WTC11 (cell line): ENCODE measurements around the gene CHTF18. TPM values are rescaled to one million over a fixed set of nuclear protein-coding genes. Genes with fewer than 3 reads are reported as not detected.

Experiments
- ATAC-seq: fragments of 200-7000 bp; cut with Tn5 transposase; 2 replicates; pipeline ENCODE4 v1.10.0; 2021; ENCODE audit warnings: mild to moderate bottlenecking, moderate library complexity
- CTCF ChIA-PET: fragments of 300-600 bp; sonication (Branson Sonifier 250); formaldehyde crosslinking; loops from one replicate; lab custom pipeline; 2021; ENCODE audit warnings: antibody characterized with exemption; lab: Charles Lee
- POLR2A ChIA-PET: fragments of 350-600 bp; sonication (Branson Sonifier 250); formaldehyde crosslinking; loops from one replicate; lab custom pipeline; 2021; ENCODE audit warnings: antibody characterized with exemption; lab: Charles Lee
- DNase-seq: peaks from one replicate; pipeline ENCODE4 v3.0.0; 2021; ENCODE audit warnings: low spot score
- H3K27ac Mint-ChIP-seq: 2 replicates; pipeline ENCODE4 v1.8.0; 2021; ENCODE audit warnings: mixed read lengths
- H3K27me3 Mint-ChIP-seq: 2 replicates; pipeline ENCODE4 v1.8.0; 2021; ENCODE audit warnings: low read depth, mild to moderate bottlenecking, moderate library complexity, mixed read lengths
- H3K36me3 Mint-ChIP-seq: 2 replicates; pipeline ENCODE4 v1.8.0; 2021; ENCODE audit warnings: mixed read lengths
- H3K4me1 Mint-ChIP-seq: 2 replicates; pipeline ENCODE4 v1.8.0; 2022; ENCODE audit warnings: mixed read lengths
- H3K4me3 Mint-ChIP-seq: 2 replicates; pipeline ENCODE4 v1.8.0; 2021; ENCODE audit warnings: mild to moderate bottlenecking, moderate library complexity, mixed read lengths
- H3K9me3 Mint-ChIP-seq: 2 replicates; pipeline ENCODE4 v1.8.0; 2021; ENCODE audit warnings: mixed read lengths
- ARID4B ChIP-seq: sonication (generic); formaldehyde crosslinking; IDR thresholded peaks from 2 replicates; pipeline ENCODE4 v1.8.0; 2023; ENCODE audit warnings: missing genetic modification reagents, mild to moderate bottlenecking, borderline replicate concordance
- ATF3 ChIP-seq: sonication (generic); formaldehyde crosslinking; conservative IDR thresholded peaks from 2 replicates; pipeline ENCODE4 v1.8.1; 2022; ENCODE audit warnings: mild to moderate bottlenecking, missing genetic modification reagents
- CDX4 ChIP-seq: fragments of 250-450 bp; sonication (Bioruptor Pico); IDR thresholded peaks from 2 replicates; pipeline ENCODE4 v1.9.0; 2021; ENCODE audit warnings: moderate library complexity, mild to moderate bottlenecking, inconsistent platforms, borderline replicate concordance
- FOXP1 ChIP-seq: sonication (generic); formaldehyde crosslinking; IDR thresholded peaks from 2 replicates; pipeline ENCODE4 v1.8.0; 2022; ENCODE audit warnings: missing genetic modification reagents, mild to moderate bottlenecking, moderate library complexity, borderline replicate concordance
- GTF2I ChIP-seq: fragments of 250-450 bp; sonication (Bioruptor Pico); conservative IDR thresholded peaks from 2 replicates; pipeline ENCODE4 v1.4.0; 2021; ENCODE audit warnings: mild to moderate bottlenecking
- IRF2 ChIP-seq: sonication (generic); formaldehyde crosslinking; IDR thresholded peaks from 2 replicates; pipeline ENCODE4 v1.8.0; 2022; ENCODE audit warnings: low read depth, missing genetic modification reagents, borderline replicate concordance
- MLX ChIP-seq: sonication (generic); formaldehyde crosslinking; IDR thresholded peaks from 2 replicates; pipeline ENCODE4 v1.8.1; 2023; ENCODE audit warnings: mild to moderate bottlenecking, missing genetic modification reagents, moderate library complexity
- MYBL2 ChIP-seq: sonication (generic); formaldehyde crosslinking; IDR thresholded peaks from 2 replicates; pipeline ENCODE4 v1.8.1; 2023; ENCODE audit warnings: mild to moderate bottlenecking, moderate library complexity, missing genetic modification reagents
- NFE2L1 ChIP-seq: sonication (generic); formaldehyde crosslinking; IDR thresholded peaks from 2 replicates; pipeline ENCODE4 v1.8.1; 2023; ENCODE audit warnings: missing genetic modification reagents
- NFYB ChIP-seq: sonication (generic); formaldehyde crosslinking; conservative IDR thresholded peaks from 2 replicates; pipeline ENCODE4 v1.8.0; 2022; ENCODE audit warnings: low read depth, missing genetic modification reagents
- PRRX2 ChIP-seq: fragments of 250-450 bp; sonication (Bioruptor Pico); IDR thresholded peaks from 2 replicates; pipeline ENCODE4 v1.8.0; 2021; ENCODE audit warnings: mild to moderate bottlenecking
- SMAD3 ChIP-seq: sonication (generic); formaldehyde crosslinking; IDR thresholded peaks from 2 replicates; pipeline ENCODE4 v1.8.0; 2022; ENCODE audit warnings: missing genetic modification reagents, mild to moderate bottlenecking, borderline replicate concordance
- TP53 ChIP-seq: sonication (generic); formaldehyde crosslinking; IDR thresholded peaks from 2 replicates; pipeline ENCODE4 v1.8.1; 2023; ENCODE audit warnings: mild to moderate bottlenecking, missing genetic modification reagents
- ZNF396 ChIP-seq: fragments of 250-450 bp; sonication (Bioruptor Pico); IDR thresholded peaks from 2 replicates; pipeline ENCODE4 v1.8.0; 2021; ENCODE audit warnings: mild to moderate bottlenecking, moderate library complexity, borderline replicate concordance
- ZSCAN18 ChIP-seq: fragments of 250-450 bp; sonication (Bioruptor Pico); IDR thresholded peaks from 2 replicates; pipeline ENCODE4 v2.1.2; 2022; ENCODE audit warnings: mild to moderate bottlenecking, moderate library complexity
- total RNA-seq: library from RNA; stranded (reverse); gene quantifications from 3 replicates; pipeline ENCODE4 v1.2.3, GENCODE V29; 2021

Gene CHTF18
- total RNA-seq, 1 experiment from 2014 or later: 183 TPM

- TF ChIP-seq GTF2I (CRISPR knock-in tag): no peak
- no peak for TF ChIP-seq MLX
- no peak for TF ChIP-seq ZSCAN18 (CRISPR knock-in tag)
- TF ChIP-seq ZNF396 (CRISPR knock-in tag): no peak
- no peak for TF ChIP-seq ARID4B (CRISPR knock-in tag)
- no peak for TF ChIP-seq SMAD3 (CRISPR knock-in tag)
- no peak for TF ChIP-seq NFYB
- TF ChIP-seq MYBL2 (CRISPR knock-in tag): no peak
- TF ChIP-seq NFE2L1 (CRISPR knock-in tag): no peak
These were observed 1.7 kb downstream of the CHTF18 start (continued) for GRCh38 chr16:790086-790485.

GRCh38 chr16:791131-791530 is 2.7 kb downstream of the CHTF18 start:
- CTCF ChIA-PET: no interaction called here

More at GRCh38 chr16:791131-791530, 2.7 kb downstream of the CHTF18 start:
- DNase-seq (no peak), ATAC-seq (no peak)
- H3K4me3 Mint-ChIP-seq: no peak overlapping the region
- no peaks in the 10 kb centered on the region for H3K4me1 Mint-ChIP-seq
- peaks cover 11% of the 10 kb centered on the region for H3K36me3 Mint-ChIP-seq
- no peak overlapping the region for H3K27ac Mint-ChIP-seq
- no peaks in the 10 kb centered on the region for H3K27me3 Mint-ChIP-seq
- no peak for TF ChIP-seq ATF3
- TF ChIP-seq FOXP1: no peak
- TF ChIP-seq CDX4: no peak
- no peak for TF ChIP-seq NFE2L1 (CRISPR knock-in tag)
- TF ChIP-seq IRF2 (CRISPR knock-in tag): no peak
- TF ChIP-seq GTF2I (CRISPR knock-in tag): no peak
- no peak for TF ChIP-seq PRRX2
- TF ChIP-seq ZNF396 (CRISPR knock-in tag): no peak
- TF ChIP-seq SMAD3 (CRISPR knock-in tag): no peak
- TF ChIP-seq TP53 (CRISPR knock-in tag): no peak
- TF ChIP-seq ZSCAN18 (CRISPR knock-in tag): no peak
- no peaks in the 10 kb centered on the region for H3K9me3 Mint-ChIP-seq
- POLR2A ChIA-PET: no interaction called here
